HUES48 (cell line): ENCODE data around the gene ANXA1.
A peak's percentile ranks its signal among the peaks of the same experiment; 100 is the strongest.

Experiments used
- H3K27ac ChIP-seq: one replicate; pipeline ENCODE4 v1.7.0; 2013; ENCODE audit warnings: low read depth, low read length, inconsistent platforms
- H3K27me3 ChIP-seq: 2 replicates; pipeline ENCODE4 v1.6.1; 2013; ENCODE audit warnings: mild to moderate bottlenecking, low read length; ENCODE audit not compliant: control insufficient read depth, insufficient read depth
- H3K36me3 ChIP-seq: 2 replicates; pipeline ENCODE4 v1.6.1; 2013; ENCODE audit warnings: low read length; ENCODE audit not compliant: control insufficient read depth, insufficient read depth
- H3K4me1 ChIP-seq: 2 replicates; pipeline ENCODE4 v1.6.1; 2013; ENCODE audit warnings: mild to moderate bottlenecking, low read length; ENCODE audit not compliant: control insufficient read depth, insufficient read depth
- H3K4me3 ChIP-seq: 2 replicates; pipeline ENCODE4 v1.5.1; 2013; ENCODE audit warnings: mild to moderate bottlenecking, low read depth, low read length
- H3K9ac ChIP-seq: 2 replicates; pipeline ENCODE4 v1.6.1; 2013; ENCODE audit warnings: mild to moderate bottlenecking, low read depth, low read length, moderate library complexity
- H3K9me3 ChIP-seq: 2 replicates; pipeline ENCODE4 v1.6.1; 2013; ENCODE audit warnings: low read length; ENCODE audit not compliant: control insufficient read depth, insufficient read depth

Gene ANXA1

GRCh38 chr9:73210886-73211666, 59.4 kb downstream of the ANXA1 start:
- Histone ChIP-seq H3K27me3 (no peaks in the 10 kb centered on the region), H3K27ac (no peak overlapping the region), H3K9me3 (no peaks in the 10 kb centered on the region), H3K4me3 (no peak overlapping the region), H3K9ac (no peak overlapping the region), H3K36me3 (no peaks in the 10 kb centered on the region), H3K4me1 (peaks cover 26% of the 10 kb centered on the region)

- Histone ChIP-seq H3K9me3 (peaks cover 6% of the 10 kb centered on the region), H3K4me1 (peaks cover 34% of the 10 kb centered on the region), H3K9ac (no peak overlapping the region), H3K4me3 (no peak overlapping the region), H3K27me3 (no peaks in the 10 kb centered on the region), H3K36me3 (no peaks in the 10 kb centered on the region), H3K27ac (no peak overlapping the region)
Measured at GRCh38 chr9:73213300-73213699, 61.6 kb downstream of the ANXA1 start.

DNA sequence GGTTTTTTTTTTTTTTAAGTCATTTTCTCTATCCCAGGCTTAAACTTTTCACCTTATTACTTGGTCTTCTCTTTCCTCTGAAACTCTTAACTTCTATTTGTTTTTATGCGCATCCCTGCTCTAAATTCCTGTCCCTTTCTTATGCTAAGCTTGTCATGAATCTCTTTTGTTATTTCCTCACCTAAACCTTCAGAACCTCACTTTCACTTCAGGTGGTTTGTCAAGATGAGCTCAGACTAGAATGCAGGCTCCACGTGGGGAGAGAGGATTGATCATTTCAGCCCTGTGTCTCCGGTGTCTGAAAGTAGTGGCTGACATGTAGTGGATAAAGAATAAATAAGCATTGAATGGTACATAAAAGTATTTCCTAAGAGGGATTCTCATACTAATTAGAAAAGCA, 63.6 kb downstream of the ANXA1 start:
- H3K36me3 ChIP-seq = no peaks in the 10 kb centered on the region
- peaks cover 21% of the 10 kb centered on the region for H3K9me3 ChIP-seq
- H3K27ac ChIP-seq = peak overlapping the region; percentile 94
- peaks cover 34% of the 10 kb centered on the region for H3K4me1 ChIP-seq
- peak overlapping the region; percentile 53 for H3K4me3 ChIP-seq
- H3K27me3 ChIP-seq = no peaks in the 10 kb centered on the region
- peak overlapping the region; percentile 54 for H3K9ac ChIP-seq

DNA sequence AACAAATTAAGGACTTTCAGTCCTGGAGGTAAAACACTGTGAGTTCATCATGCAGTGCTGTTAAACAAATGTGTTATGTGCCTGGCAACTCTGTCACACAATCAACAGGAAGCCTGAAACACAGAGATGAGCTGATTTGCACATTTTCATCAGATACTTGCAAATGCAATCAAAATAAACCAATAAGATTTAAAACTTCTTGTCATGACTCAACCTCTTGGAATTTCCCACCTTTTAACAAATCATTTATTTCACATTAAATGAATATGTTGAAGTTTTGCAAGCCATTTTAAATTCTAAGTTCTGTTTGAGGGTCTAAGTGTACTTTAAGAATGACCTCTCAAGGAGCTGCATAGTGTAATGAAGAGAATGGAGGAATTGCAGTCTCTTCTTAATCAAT, 64.4 kb downstream of the ANXA1 start:
- Histone ChIP-seq H3K27me3 (no peaks in the 10 kb centered on the region), H3K9ac (no peak overlapping the region; the same call in 1 of the 2 replicates), H3K4me3 (no peak overlapping the region), H3K4me1 (peaks cover 34% of the 10 kb centered on the region), H3K36me3 (no peaks in the 10 kb centered on the region), H3K9me3 (peaks cover 21% of the 10 kb centered on the region), H3K27ac (peak overlapping the region; percentile 94)
